D721Med (cell line): ENCODE measurements around the gene NOL4L.

ENCODE experiments used
- DNase-seq: peaks from one replicate; pipeline ENCODE4 v3.0.0; 2011; ENCODE audit warnings: low spot score; ENCODE audit not compliant: insufficient read length
- FAIRE-seq: peaks from 2 replicates; lab custom pipeline; 2011; peaks lifted over from hg19 to GRCh38; lab: Jason Lieb, UNC
- CTCF ChIP-seq: IDR thresholded peaks from 2 replicates; pipeline ENCODE4 v1.5.1; 2012; ENCODE audit warnings: mild to moderate bottlenecking, control low read depth; ENCODE audit not compliant: insufficient read depth; ENCODE audit errors: missing control alignments

NOL4L gene, protein sequence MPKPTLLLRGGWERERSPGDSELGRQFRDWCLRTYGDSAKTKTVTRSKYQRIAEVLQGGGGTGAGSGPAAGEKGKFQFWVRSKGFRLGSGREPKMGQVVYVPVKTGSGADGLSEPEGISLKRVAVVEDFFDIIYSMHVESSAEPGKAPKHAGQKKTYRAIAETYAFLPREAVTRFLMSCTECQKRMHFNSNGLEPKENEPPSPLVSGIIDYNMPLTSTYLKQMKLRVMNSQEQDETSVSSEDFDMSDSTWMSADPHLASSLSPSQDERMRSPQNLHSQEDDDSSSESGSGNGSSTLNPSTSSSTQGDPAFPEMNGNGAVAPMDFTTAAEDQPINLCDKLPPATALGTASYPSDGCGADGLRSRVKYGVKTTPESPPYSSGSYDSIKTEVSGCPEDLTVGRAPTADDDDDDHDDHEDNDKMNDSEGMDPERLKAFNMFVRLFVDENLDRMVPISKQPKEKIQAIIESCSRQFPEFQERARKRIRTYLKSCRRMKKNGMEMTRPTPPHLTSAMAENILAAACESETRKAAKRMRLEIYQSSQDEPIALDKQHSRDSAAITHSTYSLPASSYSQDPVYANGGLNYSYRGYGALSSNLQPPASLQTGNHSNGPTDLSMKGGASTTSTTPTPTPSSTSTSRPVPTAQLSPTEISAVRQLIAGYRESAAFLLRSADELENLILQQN

DNA sequence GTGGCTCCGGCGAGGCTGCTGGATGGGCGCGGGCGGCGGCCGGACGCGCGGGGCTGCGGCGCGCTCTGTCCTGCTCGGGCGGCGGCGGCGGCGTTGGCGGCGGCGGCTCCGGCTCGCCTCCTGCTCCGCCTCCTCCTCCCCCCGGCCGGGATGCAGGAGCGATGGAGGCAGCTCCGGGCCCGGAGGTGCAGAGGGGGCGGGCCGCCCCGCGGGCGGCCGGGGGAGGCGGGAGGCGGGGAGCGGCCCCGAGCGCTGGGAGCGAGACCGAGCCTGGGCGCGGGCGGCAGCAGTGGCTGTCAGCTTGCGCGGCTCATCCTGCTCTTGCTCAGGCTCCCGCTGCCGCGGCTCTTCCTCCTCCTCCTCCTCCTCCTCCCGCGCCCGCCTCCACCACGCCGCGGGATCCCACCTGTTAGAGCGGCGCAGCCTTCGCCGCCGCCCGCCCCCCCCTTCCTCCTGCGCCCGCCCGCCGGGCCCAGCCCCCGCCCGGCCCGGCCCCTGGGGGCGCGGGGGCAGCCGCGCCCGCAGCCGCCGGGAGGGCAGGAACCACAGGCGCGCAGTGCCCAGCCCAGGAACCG lies at the start of gene NOL4L:
Gene NOL4L, minus strand, starts transcription at position 323 of the 575 bp plus-strand sequence. CDS start 443 bp downstream, outside the sequence.
- no peak for TF ChIP-seq CTCF
- no peak for DNase-seq
- no peak for FAIRE-seq

DNA sequence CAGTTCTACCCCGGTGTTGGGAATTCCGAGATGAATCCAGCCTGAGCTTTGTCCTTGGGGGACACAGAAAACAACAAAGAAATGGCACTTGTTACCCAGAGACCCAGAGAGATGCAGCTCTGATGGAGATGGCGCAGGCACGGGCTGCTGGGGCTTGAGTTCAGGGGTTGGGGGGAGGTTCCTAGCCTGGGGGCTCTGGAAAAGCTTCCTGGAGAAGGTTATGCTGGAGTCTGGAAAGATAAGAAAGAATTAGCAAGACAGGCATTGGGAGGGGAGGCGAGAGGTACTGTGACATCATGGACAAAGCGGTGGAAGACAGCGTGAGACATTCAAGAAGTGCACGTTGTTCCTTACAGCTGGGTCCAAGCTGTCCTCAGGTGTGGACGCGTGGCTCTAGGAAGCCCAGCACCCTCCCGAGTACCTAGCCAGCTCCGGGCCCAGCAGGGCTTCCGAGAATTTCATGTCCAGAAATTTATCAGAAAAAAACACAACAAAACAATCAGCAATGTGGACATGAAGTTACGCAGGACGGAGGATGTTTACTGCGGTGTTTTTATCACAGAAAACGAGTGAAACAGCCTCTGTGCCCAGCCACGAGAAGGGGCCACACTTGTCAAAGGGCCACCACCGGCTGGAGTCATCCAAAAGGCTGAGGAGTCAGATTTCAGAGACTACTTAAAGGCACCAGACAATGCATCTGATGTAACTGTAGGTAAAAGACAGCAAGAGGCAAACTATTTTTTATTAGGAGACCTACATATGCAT lies 49.1 kb upstream of the NOL4L start:
- no peak for TF ChIP-seq CTCF
- DNase-seq (no peak), FAIRE-seq (no peak)

- FAIRE-seq, result no peak
- no peak for TF ChIP-seq CTCF
- DNase-seq, result no peak
Observed at GRCh38 chr20:32632461-32633354, 47.6 kb upstream of the NOL4L start.

- DNase-seq, result no peak
- no peak for FAIRE-seq
- TF ChIP-seq CTCF, result no peak
Observed at GRCh38 chr20:32631933-32632460, 46.9 kb upstream of the NOL4L start.

- no peak for DNase-seq
- no peak for FAIRE-seq
- no peak for TF ChIP-seq CTCF
Observed at GRCh38 chr20:32629813-32630212, 44.7 kb upstream of the NOL4L start.

DNA sequence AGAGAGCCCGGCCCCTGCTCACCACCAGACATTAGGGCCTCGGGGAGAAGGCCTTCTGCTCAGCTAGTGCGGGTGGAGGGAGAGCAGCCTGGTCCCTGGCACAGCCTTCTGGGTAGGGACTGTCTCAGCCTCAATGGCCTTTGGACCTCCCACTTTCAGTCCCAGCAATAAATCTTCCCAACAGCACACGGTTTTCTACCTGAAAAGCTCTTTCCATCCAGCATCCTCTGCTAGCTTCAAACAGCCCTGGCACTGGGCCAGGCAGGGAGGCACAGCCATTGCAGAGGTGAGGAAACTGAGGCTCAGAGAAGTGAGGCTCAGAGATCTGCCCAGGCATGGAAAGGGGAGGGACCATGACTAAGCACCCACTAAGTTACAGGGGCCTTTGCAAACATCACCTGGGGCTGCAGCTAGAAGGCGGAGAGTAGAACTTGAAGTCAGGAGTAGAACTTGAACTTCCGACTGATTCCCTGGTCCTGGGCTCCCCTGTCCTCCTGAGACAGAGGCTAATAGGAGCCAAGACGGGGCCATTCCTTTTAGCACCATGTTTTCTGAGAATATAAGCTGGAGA lies 43.9 kb upstream of the NOL4L start:
- DNase-seq (no peak), FAIRE-seq (no peak)
- no peak for TF ChIP-seq CTCF
